ACC112 (cell line): ENCODE data around the gene GLO1.
A peak's percentile ranks its signal among the peaks of the same experiment; 100 is the strongest.

Experiments used
- H2AFZ ChIP-seq: fragments of 200-600 bp; sonication (generic); one replicate; pipeline ENCODE4 v1.6.0; 2017; ENCODE audit warnings: antibody characterized with exemption, low read length; ENCODE audit not compliant: unreplicated experiment
- H3K27ac ChIP-seq: fragments of 200-600 bp; sonication (generic); 2 replicates; pipeline ENCODE4 v1.5.1; 2014; ENCODE audit warnings: low read depth, mild to moderate bottlenecking, antibody characterized with exemption, low read length, moderate library complexity
- H3K27me3 ChIP-seq: fragments of 200-600 bp; sonication (generic); 2 replicates; pipeline ENCODE4 v1.6.1; 2014; ENCODE audit warnings: mild to moderate bottlenecking, antibody characterized with exemption, low read length, moderate library complexity, mixed read lengths; ENCODE audit not compliant: insufficient read depth
- H3K36me3 ChIP-seq: fragments of 200-600 bp; sonication (generic); 2 replicates; pipeline ENCODE4 v1.6.1; 2016; ENCODE audit warnings: mild to moderate bottlenecking, antibody characterized with exemption, low read length, moderate library complexity, mixed read lengths; ENCODE audit not compliant: insufficient read depth
- H3K4me1 ChIP-seq: fragments of 200-600 bp; sonication (generic); one replicate; pipeline ENCODE4 v1.6.1; 2016; ENCODE audit warnings: low read length, mixed read lengths; ENCODE audit not compliant: insufficient read depth, unreplicated experiment, control insufficient read depth
- H3K4me3 ChIP-seq: fragments of 200-600 bp; sonication (generic); 2 replicates; pipeline ENCODE4 v1.5.1; 2014; ENCODE audit warnings: mild to moderate bottlenecking, low read depth, low read length
- H3K79me2 ChIP-seq: fragments of 200-600 bp; sonication (generic); one replicate; pipeline ENCODE4 v1.6.0; 2016; ENCODE audit warnings: low read length; ENCODE audit not compliant: control insufficient read depth, unreplicated experiment, insufficient read depth

The GLO1 gene

GRCh38 chr6:38639498-38640215 lies 63.3 kb downstream of the GLO1 start, which contains the start of gene BTBD9:
TSS of gene BTBD9 (minus strand) at chr6:38639929.
- H3K36me3 ChIP-seq, result no peaks in the 10 kb centered on the region
- peak within 1 kb of the TSS; percentile 94 for H3K4me3 ChIP-seq
- peaks cover 17% of the 10 kb centered on the region for H3K79me2 ChIP-seq
- H2AFZ ChIP-seq, result peak within 1 kb of the TSS; percentile 99
- no peaks in the 10 kb centered on the region for H3K27me3 ChIP-seq
- H3K4me1 ChIP-seq, result peaks cover 11% of the 10 kb centered on the region
- peak within 1 kb of the TSS; percentile 80 for H3K27ac ChIP-seq

- H3K4me1 ChIP-seq, result peaks cover 18% of the 10 kb centered on the region
- H3K27me3 ChIP-seq, result no peaks in the 10 kb centered on the region
- peak overlapping the region; percentile 94 for H3K4me3 ChIP-seq
- peak overlapping the region; percentile 80; the same call in 1 of the 2 replicates for H3K27ac ChIP-seq
- peaks cover 17% of the 10 kb centered on the region for H3K79me2 ChIP-seq
- H3K36me3 ChIP-seq, result no peaks in the 10 kb centered on the region
- peak overlapping the region; percentile 99 for H2AFZ ChIP-seq
Observed at GRCh38 chr6:38638941-38639497, 63.9 kb downstream of the GLO1 start.

GRCh38 chr6:38637756-38638155 lies 65.2 kb downstream of the GLO1 start:
- peaks cover 22% of the 10 kb centered on the region for H3K79me2 ChIP-seq
- no peaks in the 10 kb centered on the region for H3K27me3 ChIP-seq
- peaks cover 18% of the 10 kb centered on the region for H3K4me1 ChIP-seq
- no peak overlapping the region for H3K4me3 ChIP-seq
- H2AFZ ChIP-seq, result no peak overlapping the region
- H3K27ac ChIP-seq, result no peak overlapping the region
- no peaks in the 10 kb centered on the region for H3K36me3 ChIP-seq

GRCh38 chr6:38636027-38636426 lies 66.9 kb downstream of the GLO1 start:
- Histone ChIP-seq H3K36me3 (no peaks in the 10 kb centered on the region), H3K27me3 (no peaks in the 10 kb centered on the region), H3K4me3 (no peak overlapping the region), H3K27ac (no peak overlapping the region), H3K79me2 (peaks cover 12% of the 10 kb centered on the region), H2AFZ (no peak overlapping the region), H3K4me1 (peaks cover 15% of the 10 kb centered on the region)

- Histone ChIP-seq H3K79me2 (peaks cover 8% of the 10 kb centered on the region), H3K4me1 (peaks cover 13% of the 10 kb centered on the region), H3K4me3 (no peak overlapping the region), H3K36me3 (no peaks in the 10 kb centered on the region), H2AFZ (no peak overlapping the region), H3K27ac (no peak overlapping the region), H3K27me3 (no peaks in the 10 kb centered on the region)
Observed at GRCh38 chr6:38634518-38634917, 68.4 kb downstream of the GLO1 start.

- Histone ChIP-seq H3K36me3 (no peaks in the 10 kb centered on the region), H3K27me3 (no peaks in the 10 kb centered on the region), H3K4me3 (no peak overlapping the region), H2AFZ (no peak overlapping the region), H3K4me1 (peaks cover 10% of the 10 kb centered on the region), H3K27ac (no peak overlapping the region), H3K79me2 (peaks cover 4% of the 10 kb centered on the region)
Observed at GRCh38 chr6:38632490-38632889, 70.5 kb downstream of the GLO1 start.

- Histone ChIP-seq H3K27ac (no peak overlapping the region), H3K36me3 (no peaks in the 10 kb centered on the region), H2AFZ (no peak overlapping the region), H3K4me3 (no peak overlapping the region), H3K79me2 (peaks cover 4% of the 10 kb centered on the region), H3K4me1 (peaks cover 10% of the 10 kb centered on the region), H3K27me3 (no peaks in the 10 kb centered on the region)
Observed at GRCh38 chr6:38631186-38631783, 71.7 kb downstream of the GLO1 start.
